HuH-7 (cell line): Measurements from ENCODE around the gene SPC24.
"Not testable (repeated sequence)": the region's sequence is repeated elsewhere in the genome, so short reads cannot be mapped to it uniquely, and the experiment has no call there.

Source experiments
- DNase-seq: peaks from one replicate; pipeline ENCODE4 v3.0.0; 2011; ENCODE audit warnings: low spot score

The SPC24 gene

GRCh38 chr19:11164879-11165406 lies 9.4 kb upstream of the SPC24 start:
- no peak for DNase-seq

GRCh38 chr19:11164296-11164695 lies 8.7 kb upstream of the SPC24 start:
- no peak for DNase-seq

DNA sequence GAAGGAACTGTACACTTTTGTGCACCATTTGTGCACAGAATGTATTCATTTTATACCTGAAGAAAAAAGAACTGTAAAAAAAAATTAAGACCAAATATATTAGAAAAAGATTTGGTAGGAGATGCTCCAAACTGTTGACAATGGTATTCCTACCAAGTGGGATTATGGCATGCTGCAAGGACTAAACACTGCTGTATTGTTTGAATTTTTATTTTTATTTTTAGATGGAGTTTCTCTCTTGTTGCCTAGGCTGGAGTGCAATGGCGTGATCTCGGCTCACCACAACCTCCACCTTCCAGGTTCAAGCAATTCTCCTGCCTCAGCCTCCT lies 4.8 kb upstream of the SPC24 start:
- DNase-seq: not testable (repeated sequence)

GRCh38 chr19:11159598-11160439 lies 4.2 kb upstream of the SPC24 start:
- no peak for DNase-seq

GRCh38 chr19:11154683-11155047 lies 917 bp downstream of the SPC24 start:
- no peak for DNase-seq

DNA sequence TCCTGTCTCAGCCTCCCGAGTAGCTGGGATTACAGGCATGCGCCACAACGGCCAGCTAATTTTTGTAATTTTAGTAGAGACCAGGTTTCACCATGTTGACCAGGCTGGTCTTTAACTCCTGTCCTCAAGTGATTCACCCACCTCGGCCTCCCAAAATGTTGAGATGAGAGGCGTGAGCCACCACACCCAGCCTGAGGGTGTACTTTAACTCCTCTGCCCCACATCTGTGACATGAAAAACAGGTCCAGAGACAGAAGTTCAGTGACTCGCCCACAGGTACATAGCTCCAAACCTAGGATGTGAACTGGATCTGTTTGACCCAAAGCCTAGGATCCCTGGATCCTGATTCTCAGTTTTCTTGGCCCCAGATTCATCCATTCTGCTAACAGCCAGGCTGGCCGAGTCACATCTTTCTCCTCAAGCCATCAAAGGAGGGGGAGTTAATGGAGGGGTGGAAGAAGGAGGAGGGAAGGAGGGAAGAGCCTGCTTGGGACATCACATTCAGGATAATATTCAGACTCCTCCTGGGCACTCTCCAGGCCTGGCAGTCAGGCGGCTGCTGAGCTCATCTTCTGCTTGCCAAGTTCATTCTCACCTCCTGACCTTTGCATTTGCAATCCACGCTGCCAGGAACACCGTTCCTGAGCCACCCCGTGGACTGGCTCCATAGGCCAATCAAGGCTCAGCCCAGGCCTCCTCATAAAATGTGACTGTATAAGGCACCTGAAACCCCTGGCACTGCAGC lies 3.1 kb downstream of the SPC24 start:
- DNase-seq: no peak

DNA sequence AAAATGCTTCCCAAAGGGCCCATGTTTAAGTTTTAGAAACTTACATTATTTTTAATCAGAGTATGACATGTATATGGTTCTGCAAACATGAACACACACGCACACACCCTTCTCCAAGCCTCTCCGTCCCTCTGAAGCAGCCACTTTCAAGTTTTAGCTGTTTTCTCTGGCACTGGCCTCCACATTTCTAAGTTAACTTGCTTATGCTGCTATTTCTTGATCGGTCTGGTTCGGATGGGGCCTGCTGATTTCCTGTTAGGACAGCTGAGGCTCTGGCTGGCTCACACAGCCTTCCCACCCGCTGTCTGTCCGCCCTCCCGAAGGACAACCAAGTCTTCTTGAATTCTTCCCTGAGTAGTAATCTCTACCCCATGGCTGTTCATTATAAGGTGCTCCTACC lies 4.4 kb downstream of the SPC24 start:
- no peak for DNase-seq

GRCh38 chr19:11148001-11148400 lies 7.6 kb downstream of the SPC24 start:
- no peak for DNase-seq

DNA sequence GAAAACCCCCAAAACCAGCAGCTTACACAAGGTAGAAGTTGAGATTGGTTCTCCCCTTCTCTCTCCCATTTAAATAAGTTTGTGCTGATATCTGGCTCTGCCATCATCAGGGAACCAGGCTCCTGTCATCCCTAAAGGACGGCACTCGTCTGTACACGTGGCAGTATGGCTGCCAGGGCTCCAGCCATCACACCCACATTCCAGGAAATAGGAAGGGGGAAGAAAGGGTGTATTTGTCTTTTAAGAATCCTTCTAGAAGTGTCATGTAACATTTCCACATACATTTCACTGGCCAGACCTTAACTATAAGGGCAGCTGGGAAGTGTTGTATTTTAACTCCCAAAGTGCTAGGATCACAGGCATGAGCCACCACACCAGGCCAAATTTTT lies 10.1 kb downstream of the SPC24 start:
- no peak for DNase-seq

DNA sequence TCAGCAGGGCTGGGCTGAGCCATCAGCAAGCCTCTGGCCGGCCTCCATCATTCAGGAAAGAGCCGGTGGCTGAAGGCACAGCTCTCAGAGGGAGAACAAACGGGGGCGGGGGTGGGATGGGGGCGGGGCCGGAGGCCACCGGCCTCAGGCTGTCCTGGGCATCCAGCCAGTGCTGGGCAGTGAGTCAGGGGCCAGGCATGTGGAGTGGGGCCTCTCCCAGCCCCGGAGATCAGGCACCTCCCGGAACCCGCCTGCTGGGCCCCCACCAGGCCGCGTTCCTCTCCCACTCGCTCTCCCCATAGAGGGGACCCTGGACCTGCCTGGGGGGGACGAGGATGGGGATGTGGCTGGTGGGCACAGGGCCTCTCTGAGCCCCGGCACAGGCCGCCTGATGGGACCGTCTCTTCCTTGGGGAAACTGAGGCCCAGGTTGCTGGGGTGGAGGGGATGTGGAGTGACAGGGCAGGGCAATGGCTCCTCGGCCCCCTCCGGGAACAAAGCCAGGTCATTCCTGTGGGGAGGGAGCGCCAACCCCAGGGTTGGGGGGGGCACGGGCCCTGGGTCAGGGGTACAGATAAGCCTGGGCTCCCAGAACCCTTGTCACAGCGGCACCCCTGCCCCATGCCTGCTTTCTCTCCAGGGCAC lies 12.9 kb downstream of the SPC24 start:
- DNase-seq: peak; percentile 51

- DNase-seq: no peak
Observed at GRCh38 chr19:11141937-11142527, 13.6 kb downstream of the SPC24 start.

DNA sequence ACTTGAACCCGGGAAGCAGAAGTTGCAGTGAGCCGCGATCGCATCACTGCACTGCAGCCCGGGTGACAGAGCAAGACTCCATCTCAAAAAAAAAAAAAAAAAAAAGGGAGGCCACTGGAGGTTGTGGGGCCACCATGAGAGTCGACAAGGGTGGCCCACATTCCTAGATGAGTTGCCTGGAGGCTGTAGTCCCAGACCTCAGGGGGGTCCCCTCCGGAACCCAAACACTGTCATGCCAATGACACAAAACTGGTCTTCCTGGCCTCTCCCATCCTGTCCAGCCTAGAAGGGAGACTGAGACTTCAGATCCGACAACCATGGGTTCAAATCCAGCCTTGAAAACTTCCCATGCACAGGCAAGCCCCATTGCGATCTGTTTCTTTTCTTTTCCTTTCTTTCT lies 14.7 kb downstream of the SPC24 start:
- no peak for DNase-seq

DNA sequence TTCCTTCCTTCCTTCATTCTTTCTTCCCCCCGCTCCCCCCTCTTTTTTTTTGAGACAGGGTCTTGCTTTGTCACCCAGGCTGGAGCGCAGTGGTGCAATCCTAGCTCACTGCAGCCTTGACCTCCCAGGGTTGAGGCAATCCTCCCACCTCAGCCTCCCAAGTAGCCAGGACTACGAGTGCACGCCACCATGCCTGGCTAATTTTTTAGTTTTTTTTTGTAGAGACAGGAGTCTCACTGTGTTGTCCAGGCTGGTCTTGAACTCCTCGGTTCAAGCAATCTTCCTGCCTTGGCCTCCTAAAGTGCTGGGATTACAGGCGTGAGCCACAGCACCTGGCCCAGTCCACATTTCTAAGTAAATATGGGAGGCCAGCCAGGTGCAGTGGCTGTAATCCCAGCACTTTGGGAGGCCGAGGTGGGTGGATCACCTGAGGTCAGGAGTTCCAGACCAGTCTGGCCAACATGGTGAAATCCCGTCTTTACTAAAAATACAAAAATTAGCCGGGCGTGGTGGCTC lies 15.5 kb downstream of the SPC24 start:
- DNase-seq: not testable (repeated sequence)

- DNase-seq: no peak
Observed at GRCh38 chr19:11138601-11139300, 16.8 kb downstream of the SPC24 start.

DNA sequence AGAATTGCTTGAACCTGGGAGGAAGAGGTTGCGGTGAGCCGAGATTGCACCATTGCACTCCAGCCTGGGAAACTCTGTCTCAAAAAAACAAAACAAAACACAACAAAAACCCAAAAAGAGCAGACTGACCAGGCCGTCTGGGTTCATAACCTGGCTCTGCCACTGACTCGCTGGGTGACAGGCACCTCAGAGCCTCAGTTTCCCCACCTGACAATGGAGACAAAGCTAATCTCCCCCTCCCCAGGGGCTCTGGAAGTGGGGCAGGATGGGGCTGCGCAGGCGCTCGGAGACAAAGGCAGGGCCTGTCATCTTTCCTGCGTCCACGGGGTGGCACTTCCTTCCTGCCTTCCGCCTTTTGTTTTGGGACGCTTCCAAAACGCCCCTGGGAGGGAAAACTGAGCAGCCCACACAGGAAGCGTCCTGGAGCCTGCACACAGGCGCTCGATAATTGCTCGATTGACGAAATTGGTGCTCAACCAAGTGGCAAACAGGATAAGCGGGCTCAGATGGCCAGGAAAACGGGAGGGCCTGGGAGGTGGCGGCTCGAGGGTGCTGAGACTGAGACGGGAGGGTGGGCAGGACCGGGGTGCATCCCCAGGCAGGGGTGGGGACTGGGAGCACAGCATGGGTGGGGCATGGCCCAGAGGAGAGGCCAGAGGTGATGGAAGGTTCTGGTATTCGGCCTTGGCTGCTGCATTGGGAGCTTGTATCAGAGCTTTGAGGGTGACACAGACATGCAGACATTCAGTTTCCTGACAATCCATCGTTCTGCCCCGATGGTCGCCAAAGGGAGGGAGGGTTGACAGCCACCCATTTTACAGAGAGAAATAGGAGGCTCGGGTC lies 17.8 kb downstream of the SPC24 start:
- DNase-seq: peak; percentile 68

- no peak for DNase-seq
Observed at GRCh38 chr19:11136400-11137101, 19.0 kb downstream of the SPC24 start.

- DNase-seq: no peak
Observed at GRCh38 chr19:11131471-11131870, 24.1 kb downstream of the SPC24 start.

- DNase-seq: peak; percentile 71
Observed at GRCh38 chr19:11130824-11131455, 24.6 kb downstream of the SPC24 start.

DNA sequence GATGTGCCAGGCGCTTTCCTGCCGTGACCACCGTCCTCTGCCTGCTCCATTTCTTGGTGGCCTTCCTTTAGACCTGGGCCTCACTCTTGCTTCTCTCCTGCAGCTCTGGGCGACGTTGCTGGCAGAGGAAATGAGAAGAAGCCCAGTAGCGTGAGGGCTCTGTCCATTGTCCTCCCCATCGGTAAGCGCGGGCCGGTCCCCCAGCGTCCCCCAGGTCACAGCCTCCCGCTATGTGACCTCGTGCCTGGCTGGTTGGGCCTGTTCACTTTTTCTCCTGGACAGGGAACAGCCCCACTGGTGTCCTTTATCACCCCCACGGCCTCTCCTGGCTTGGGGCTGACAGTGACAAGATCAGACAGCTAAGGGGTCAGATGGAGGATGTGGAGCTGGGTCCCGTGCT lies 27.7 kb downstream of the SPC24 start:
- no peak for DNase-seq
